Measurements from ENCODE around the gene CWC15. TPM values are rescaled to one million over a fixed set of nuclear protein-coding genes. Genes with fewer than 3 reads are reported as not detected.

The CWC15 gene
- total and polyA plus RNA-seq, 2 donors (not counting 3 experiments of a cell fraction or from before 2014, with no cell fraction given): 16.9 to 72.0 TPM

DNA sequence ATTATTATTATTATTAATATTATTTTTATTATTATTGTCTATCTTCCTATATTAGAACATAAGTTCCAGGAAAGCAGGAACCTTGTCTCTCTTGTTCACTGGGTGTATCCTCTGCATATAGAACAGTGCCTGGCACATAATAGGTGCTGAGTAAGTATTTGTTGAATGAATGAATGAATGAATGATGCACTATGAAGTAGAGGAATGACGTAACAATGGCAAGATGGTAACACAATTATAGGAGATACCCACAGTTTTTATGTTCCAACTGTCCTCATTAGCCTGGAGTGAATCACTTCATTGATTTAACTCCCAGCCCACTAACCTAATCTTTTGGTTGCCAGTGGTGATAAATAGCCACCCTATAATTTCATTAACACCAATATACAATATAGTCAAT is 2.2 kb upstream of the CWC15 start:
- Histone ChIP-seq H3K27me3 (ENCODE audit: control insufficient read depth in 2 of 2, insufficient read depth in 2 of 2, low read length in 2 of 2) (no peaks in the 10 kb centered on the region), H3K9me1 (replicated peaks; ENCODE audit: control insufficient read depth, extremely low read depth, insufficient read depth, low read length) (no peaks in the 10 kb centered on the region), H3K4me1 (ENCODE audit: control insufficient read depth, extremely low read depth, insufficient read depth, low read length) (peaks cover 9% of the 10 kb centered on the region), H3K36me3 (ENCODE audit: control insufficient read depth in 2 of 2, extremely low read depth in 1 of 2, insufficient read depth in 2 of 2, low read length in 2 of 2) (peaks cover 3 to 8% of the 10 kb centered on the region in 2 experiments), H3K9me3 (replicated peaks; ENCODE audit: control insufficient read depth, insufficient read depth, low read length) (no peaks in the 10 kb centered on the region), H3K4me3 (replicated peaks in 1 of 3; ENCODE audit: insufficient read depth in 1 of 3, low read depth in 1 of 3, low read length in 3 of 3) (no peak overlapping the region), H3K79me2 (ENCODE audit: control insufficient read depth, insufficient read depth, low read length) (peaks cover 20% of the 10 kb centered on the region), H3K4me2 (ENCODE audit: insufficient read depth, low read length) (no peak overlapping the region), H3K9ac (replicated peaks; ENCODE audit: extremely low read depth, insufficient read depth, low read length) (no peak overlapping the region), H3K27ac (ENCODE audit: insufficient read depth, low read depth, low read length) (no peak overlapping the region), H2AFZ (ENCODE audit: low read depth, low read length) (no peak overlapping the region), H4K20me1 (replicated peaks; ENCODE audit: control insufficient read depth, extremely low read depth, insufficient read depth, low read length) (no peaks in the 10 kb centered on the region)
- ChIA-PET CTCF (interaction anchor here (1.0 kb wide), 1 partner anchor 730 kb away, joined by 4 read pairs; no protein-coding TSS in a partner anchor), POLR2A (no interaction called here)
- dilution Hi-C loops (cut with MboI; ENCODE audit: extremely low pct_ligation_motif_present, low sequenced_read_pairs) (no loop called here), intact Hi-C loops (cut with micrococcal nuclease) (no loop called here)
- no peak for TF ChIP-seq MYC (IDR thresholded peaks at IDR 0.05; ENCODE audit: low read depth, low read length)
- TF ChIP-seq FOS (IDR thresholded peaks at IDR 0.05; ENCODE audit: borderline replicate concordance, insufficient read depth, low read length): no peak
- TF ChIP-seq GATA2 (IDR thresholded peaks at IDR 0.05; ENCODE audit: insufficient read depth, insufficient read length, low read depth, low read length): no peak
- no peak for TF ChIP-seq POLR2A (IDR thresholded peaks at IDR 0.05; ENCODE audit: low read depth, low read length)
- TF ChIP-seq, protein P1, sequence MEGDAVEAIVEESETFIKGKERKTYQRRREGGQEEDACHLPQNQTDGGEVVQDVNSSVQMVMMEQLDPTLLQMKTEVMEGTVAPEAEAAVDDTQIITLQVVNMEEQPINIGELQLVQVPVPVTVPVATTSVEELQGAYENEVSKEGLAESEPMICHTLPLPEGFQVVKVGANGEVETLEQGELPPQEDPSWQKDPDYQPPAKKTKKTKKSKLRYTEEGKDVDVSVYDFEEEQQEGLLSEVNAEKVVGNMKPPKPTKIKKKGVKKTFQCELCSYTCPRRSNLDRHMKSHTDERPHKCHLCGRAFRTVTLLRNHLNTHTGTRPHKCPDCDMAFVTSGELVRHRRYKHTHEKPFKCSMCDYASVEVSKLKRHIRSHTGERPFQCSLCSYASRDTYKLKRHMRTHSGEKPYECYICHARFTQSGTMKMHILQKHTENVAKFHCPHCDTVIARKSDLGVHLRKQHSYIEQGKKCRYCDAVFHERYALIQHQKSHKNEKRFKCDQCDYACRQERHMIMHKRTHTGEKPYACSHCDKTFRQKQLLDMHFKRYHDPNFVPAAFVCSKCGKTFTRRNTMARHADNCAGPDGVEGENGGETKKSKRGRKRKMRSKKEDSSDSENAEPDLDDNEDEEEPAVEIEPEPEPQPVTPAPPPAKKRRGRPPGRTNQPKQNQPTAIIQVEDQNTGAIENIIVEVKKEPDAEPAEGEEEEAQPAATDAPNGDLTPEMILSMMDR (IDR thresholded peaks at IDR 0.05; ENCODE audit: extremely low read depth in 1 of 2, insufficient read depth in 1 of 2, low read depth in 1 of 2, low read length in 2 of 2): no peak
- TF ChIP-seq, protein P2, sequence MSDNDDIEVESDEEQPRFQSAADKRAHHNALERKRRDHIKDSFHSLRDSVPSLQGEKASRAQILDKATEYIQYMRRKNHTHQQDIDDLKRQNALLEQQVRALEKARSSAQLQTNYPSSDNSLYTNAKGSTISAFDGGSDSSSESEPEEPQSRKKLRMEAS (IDR thresholded peaks at IDR 0.05; ENCODE audit: insufficient read depth, insufficient read length): no peak
- no peak for TF ChIP-seq POLR2AphosphoS5 (IDR thresholded peaks at IDR 0.05; ENCODE audit: insufficient read depth, low read depth, low read length)
- TF ChIP-seq EZH2 (IDR thresholded peaks at IDR 0.05; ENCODE audit: borderline replicate concordance, low read depth, low read length, severe bottlenecking): no peak
- no peak for TF ChIP-seq JUN (IDR thresholded peaks at IDR 0.05; ENCODE audit: borderline replicate concordance, insufficient read depth, insufficient read length, low read depth)
- no TSS peak for BruUV-seq (replicated peaks)
- no peak for FAIRE-seq
- DNase-seq (ENCODE audit: low read depth, low spot score): no peak

Measured in endothelial cell of umbilical vein (primary cell).